ENCODE results near the gene RNF187.

Gene RNF187

DNA sequence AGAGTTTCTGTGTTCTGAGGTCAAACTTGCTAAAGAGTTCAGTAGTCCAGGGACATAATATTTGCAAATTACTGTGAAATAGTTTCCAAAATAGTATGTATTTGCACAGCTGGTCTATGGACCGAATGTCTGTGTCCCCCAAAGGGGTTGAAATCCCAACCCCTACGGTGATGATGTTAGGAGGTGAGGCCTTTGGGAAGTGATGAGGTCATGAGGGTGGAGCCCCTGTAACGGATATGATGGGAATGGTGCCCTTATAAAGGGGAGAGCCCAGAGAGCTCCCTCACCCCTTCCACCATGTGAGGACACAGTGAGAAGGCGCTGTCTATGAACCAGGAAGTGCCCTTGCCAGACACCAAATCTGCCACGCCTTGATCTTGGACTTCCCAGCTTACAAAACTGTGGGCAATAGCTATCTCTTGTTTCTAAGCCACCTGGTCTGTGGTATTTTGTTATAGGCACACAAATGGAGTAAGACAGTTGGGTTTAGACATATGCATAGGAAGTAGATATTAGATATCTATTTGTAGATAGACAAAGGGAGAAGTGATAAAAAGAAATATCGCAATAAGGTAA, 21.7 kb downstream of the RNF187 start:
- no peak for DNase-seq (ENCODE audit: low spot score)
- FAIRE-seq, result no peak

DNA sequence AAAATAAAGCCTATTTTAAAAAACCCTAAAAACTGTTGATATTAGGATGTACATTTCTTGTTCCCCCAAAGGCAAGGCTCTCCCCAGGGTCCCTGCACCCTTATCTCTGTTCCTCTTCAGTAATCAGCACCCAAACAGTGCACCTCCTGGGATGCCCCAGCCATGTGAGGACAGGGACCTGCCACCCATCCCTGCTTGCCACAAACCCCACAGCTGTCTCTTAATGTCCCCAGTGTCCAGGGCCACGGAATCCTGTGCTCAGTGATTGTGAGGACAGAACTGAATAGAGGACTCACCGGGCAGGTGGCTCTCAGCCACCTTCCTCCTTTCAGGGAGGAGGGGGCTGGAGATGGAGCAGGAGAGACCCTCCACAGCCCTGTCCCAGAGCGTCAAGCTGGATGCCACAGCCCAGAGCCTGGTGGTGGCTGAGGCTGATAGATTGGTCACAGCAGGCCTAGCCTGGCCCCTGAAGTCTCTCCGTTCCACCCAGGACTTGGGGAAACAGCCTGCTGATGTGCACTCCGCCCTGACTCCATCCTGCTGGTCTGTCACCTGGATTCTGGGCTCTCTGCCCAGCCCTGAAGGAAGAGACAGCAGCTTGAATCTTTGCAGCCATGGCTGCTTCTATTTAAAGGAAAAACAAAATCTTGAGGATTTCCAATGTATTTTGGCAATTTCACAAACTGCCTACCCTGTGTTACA, 23.1 kb downstream of the RNF187 start:
- no peak for DNase-seq (ENCODE audit: low spot score)
- no peak for FAIRE-seq

DNA sequence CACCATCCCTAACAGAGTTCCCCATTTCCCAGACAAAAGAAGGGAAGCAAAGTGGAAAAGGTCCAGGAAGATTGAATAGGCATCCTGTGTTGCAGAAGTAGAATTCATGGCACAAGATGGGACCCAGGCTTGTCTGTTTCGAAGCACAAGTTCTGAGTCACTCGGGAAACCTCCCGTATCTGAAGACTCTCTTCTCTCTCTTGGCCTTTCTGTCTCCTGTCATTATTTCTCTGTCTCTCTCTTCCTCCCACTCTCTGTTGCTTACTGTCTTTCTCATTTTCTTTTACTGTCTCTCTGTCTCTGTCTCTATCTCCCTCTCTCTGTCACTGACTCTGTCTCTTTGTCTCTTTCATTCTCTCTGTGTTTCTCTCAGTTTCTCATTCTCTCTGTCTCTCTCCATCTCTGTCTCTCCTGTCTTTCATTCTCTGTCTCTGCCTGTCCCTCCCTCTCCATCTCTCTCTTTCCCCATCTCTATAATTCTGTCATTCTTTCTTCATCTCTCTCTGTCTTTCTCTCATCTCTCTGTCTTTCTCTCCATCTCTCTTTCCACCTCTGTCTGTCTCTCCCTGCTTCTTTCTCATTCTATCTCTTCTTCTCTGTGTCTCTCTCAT, 23.7 kb downstream of the RNF187 start:
- FAIRE-seq (no peak), DNase-seq (ENCODE audit: low spot score) (no peak)

DNA sequence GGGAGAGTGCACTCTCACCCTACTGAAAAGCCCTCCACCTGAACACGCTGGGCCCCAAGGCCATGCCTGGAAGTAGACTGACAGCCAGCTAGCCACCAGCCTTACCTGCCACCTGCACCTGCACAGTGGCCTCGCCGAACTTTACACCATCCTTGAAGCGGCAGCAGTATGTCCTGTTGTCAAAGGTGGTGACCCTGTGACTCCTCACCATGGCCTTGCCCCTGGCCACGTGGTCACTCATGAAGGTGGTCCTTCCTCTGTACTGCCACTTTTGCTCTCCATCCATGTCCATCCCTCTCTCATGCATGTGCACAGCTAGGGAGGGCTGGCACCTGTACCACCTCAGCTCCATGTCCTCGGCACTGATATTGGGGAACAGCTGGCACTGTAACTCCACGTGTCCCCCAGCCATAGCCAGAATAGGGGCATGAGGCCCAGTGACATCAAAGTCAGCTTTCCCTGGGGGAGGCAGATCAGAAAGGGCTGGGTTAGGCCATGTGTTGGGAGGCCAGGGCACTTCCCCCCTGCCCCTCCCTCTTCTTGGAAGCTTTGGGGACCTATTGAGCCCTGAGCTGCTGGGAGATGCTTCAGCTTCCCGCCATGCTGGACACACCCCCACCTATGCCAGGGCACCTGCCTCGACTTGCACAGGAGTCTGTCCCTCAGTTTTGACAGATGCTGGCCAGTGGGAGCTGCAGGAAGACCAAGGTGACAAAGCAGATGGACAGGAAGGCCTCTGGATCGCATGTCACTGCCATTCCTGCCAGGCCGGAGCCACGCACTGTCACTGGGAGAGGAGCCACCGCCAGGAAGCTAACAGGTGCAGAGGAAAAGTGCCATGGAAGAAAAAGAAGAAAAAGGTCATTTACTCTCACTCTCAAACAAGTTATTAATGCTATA, 24.6 kb downstream of the RNF187 start:
- no peak for FAIRE-seq
- DNase-seq (ENCODE audit: low spot score), result no peak

DNA sequence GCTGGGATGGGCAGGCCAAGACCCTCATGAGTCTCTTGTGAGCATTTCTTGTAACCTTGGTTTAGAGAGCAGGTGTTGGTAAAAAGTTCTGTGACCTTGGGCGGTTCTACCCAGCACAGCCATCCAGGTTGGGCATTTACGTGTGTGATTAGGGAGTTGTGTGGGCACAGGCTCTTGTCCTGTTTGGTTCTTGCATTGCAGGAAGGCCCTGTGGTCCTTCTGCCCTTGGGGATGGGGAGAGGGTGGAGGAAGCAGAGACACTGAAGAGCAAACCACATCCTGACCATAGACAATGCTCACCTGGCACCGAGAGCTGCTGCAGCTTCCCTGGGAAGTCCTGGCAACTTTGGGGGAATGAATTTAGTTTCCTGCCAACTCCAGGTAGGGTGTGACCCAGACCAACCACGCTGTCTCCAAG, 25.6 kb downstream of the RNF187 start:
- DNase-seq (ENCODE audit: low spot score) (no peak), FAIRE-seq (no peak)

DNA sequence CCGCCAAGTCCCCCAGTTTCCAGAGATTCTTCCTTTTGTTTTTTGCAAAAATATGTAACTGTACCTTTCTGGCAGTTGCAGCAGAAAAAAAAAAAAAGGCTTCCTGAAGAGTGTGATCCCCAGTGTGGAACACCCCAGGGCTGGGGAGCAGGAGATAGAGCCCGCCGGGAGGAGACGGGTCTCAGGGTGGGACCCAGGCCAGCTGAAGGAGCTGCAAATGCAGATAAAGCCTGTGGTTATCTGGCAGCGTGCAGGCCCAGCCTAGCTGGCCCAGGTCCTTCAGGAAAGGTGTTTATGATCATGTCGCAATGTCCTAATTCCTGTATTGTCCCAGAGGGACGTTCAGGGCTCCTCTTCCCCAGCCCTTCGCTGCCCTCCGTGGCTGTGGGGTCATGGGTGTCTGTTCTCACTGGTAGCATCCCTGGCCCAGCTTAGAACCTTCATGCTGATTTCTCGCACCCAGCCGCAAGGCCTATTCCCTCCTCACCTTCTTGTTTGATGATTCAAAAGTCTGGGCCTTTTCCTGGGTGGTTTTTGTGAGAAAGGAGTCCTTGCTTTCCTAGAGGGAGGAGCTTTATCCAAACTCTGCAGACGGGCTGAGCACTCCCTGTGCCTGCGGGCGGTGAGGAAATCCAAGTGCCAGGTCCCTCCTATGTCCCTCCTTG, 26.2 kb downstream of the RNF187 start:
- DNase-seq (ENCODE audit: low spot score) (no peak), FAIRE-seq (no peak)

DNA sequence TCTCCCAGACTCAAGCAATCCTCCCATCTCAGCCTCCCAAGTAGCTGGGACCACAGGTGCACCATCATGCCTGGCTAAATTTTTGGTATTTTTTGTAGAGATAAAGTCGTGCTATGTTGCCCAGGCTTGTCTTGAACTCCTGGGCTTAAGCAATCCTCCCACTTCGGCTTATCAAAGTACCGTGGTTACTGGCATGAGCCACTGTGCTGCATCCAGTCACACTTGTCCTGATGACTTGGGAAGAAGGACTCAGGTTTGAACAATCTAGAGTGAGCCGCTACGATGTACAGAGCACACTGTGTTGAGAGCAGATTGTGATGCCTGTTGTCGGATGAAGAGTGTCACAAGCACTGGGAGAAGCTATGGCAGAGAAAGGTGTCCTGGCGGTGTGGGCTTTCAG, 27.2 kb downstream of the RNF187 start:
- FAIRE-seq (no peak), DNase-seq (ENCODE audit: low spot score) (no peak)

DNA sequence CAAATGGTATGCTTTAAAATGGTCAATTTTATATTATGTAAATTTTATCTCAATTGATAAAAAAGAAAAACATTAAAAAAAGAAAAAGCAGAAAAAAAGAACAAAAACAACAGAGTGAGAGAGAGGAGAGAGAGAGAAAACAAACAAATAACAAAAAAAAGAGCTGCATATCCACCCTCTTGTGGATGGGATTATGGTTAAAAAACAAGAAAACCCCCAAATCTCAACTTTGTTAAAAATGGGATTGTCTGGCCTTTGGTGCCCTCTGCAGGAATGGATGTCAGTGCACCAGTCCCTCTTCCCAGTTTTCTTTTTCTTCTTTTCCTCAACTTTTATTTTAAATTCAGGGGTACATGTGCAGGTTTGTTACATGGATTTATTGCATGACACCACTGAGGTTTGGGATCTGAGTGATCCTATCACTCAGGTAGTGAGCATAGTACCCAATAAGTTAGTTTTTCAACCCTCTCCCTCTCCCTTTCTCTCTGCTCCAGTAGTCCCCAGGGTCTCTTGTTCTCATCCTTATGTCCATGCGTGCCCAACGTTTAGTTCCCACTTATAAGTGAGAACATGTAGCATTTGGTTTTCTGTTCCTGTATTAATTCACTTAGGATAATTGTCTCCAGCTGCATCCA, 28.1 kb downstream of the RNF187 start:
- no peak for FAIRE-seq
- peak; percentile 59 for DNase-seq (ENCODE audit: low spot score)

DNA sequence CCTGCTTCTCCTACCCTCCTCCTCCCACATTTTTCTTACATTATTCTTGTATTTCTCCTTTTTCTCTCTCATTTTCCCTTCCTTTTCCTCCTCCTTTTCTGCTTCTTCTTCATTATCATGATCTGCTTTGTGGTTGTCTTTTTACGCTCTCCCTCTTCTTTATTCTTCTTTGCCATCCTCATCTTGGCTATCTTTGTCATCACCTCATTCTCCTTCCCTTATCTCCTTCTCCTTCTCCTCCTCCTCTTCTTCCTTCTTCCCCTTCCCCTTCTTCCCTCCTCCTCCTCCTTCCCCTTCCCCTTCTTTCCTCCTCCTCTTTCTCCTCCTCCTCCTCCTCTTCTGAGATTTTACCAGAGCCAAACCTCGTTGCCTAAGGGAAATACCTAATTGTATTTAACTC, 30.5 kb downstream of the RNF187 start:
- no peak for FAIRE-seq
- DNase-seq (ENCODE audit: low spot score), result no peak

DNA sequence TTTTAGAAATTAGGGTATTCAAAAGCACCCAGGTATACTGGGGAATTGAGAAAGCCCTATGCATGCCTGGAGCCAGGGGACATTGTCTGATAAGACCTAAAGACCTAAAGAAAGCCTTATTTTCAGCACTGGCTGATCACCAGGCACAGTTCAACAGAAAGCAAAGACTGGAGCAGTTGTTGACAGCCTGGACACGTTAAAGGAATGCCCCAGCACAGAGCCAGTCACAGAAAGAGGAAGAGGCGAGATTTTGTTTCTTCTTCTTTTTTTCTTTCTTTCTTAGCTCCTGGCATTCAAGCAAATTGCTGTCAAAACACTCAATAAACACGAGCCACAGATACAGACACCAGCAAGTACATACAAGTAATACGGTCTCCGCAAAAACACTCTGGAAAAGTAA, 40.4 kb downstream of the RNF187 start:
- DNase-seq (ENCODE audit: low spot score), result no peak
- FAIRE-seq, result no peak

DNA sequence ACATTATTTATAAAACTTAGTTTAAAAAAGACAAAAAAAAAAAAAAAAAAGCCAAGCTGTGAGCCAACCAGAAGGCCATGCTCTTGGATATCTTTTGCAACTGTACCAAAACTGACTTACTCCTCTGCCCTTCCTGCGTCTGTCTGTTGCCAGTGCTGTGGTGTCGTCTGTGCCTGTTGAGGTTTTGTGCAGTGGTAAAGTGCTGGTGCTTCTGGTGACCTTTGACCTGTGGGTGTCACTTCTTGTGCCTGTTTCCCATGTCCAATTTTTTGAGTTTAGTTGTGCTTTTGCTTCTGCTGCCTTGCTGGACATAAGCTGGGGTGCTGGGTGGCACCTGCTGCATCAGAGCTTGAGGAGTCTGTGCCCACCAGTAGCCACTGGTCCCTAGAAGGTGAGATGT, 41.4 kb downstream of the RNF187 start:
- FAIRE-seq (no peak), DNase-seq (ENCODE audit: low spot score) (no peak)

DNA sequence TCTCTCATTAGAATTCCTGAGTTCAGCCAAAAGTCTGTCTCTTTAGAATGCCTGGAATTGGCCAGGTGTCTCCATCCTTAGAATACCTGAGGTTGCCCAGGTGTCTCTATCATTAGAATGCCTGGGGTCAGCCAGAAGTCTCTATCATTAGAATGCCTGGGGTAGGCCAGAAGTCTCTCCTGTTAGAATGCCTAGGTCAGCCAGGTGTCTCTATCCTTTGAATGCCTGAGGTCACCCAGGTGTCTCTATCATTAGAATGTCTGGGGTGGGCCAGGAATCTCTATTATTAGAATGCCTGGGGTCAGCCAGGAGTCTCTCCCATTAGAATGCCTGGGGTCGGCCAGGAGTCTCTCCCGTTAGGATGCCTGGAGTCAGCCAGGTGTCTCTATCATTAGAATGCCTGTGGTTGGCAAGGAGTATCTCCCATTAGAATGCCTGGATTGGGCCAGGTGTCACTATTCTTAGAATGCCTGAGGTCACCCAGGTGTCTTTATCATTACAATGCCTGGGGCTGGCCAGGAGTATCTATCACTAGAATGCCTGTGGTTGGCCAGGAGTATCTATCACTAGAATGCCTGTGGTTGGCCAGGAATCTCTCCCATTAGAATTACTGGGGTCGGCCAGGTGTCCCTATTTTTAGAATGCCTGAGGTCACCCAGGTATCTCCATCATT, 43.0 kb downstream of the RNF187 start:
- FAIRE-seq, result no peak

DNA sequence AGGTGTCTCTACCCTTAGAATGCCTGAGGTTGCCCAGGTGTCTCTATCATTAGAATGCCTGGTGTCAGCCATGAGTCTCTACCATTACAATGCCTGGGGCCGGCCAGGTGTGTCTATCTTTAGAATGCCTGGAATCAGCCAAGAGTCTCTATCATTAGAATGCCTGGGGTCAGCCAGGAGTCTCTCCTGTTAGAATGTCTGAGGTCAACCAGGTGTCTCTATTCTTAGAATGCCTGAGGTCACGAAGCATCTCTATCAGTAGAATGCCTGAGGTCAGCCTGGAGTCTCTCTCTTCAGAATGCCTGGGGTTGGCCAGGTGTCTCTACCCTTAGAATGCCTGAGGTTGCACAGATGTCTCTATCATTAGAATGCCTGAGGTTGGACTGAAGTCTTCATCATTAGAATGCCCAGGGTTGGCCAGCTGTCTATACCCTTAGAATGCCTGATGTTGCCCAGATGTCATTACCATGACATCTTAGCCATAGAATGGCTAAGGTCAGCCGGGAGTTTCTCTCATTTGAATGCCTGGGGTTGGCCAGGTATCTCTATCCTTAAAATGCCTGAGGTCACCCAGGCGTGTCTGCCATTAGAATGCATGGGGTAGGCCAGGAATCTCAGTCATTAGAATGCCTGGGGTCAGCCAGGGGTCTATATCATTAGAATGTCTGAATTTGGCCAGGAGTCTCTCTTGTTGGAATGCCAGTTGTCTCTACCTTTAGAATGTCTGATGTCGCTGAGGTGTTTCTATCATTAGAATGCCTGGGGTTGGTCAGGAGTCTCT, 44.0 kb downstream of the RNF187 start:
- DNase-seq (ENCODE audit: low spot score) (no peak), FAIRE-seq (no peak)

More for the DNA sequence above, 43.0 kb downstream of the RNF187 start:
- DNase-seq (ENCODE audit: low spot score), result no peak

DNA sequence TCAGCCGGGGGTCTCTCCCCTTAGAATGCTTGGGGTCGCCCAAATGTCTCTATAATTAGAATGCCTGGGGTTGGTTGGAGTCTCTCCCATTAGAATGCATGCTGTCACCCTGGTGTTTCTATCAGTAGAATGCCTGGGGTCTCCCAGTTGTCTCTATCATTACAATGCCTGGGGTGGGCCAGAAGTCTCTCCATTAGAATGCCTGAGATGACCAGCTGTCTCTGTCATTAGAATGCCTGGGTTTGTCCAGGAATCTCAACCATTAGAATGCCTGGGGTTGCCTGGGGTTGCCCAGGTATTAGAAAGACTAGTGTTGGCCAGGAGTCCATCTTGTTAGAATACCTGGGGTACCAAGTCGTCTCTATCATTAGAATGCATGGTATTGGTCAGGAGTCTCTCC, 51.6 kb downstream of the RNF187 start:
- no peak for FAIRE-seq

DNA sequence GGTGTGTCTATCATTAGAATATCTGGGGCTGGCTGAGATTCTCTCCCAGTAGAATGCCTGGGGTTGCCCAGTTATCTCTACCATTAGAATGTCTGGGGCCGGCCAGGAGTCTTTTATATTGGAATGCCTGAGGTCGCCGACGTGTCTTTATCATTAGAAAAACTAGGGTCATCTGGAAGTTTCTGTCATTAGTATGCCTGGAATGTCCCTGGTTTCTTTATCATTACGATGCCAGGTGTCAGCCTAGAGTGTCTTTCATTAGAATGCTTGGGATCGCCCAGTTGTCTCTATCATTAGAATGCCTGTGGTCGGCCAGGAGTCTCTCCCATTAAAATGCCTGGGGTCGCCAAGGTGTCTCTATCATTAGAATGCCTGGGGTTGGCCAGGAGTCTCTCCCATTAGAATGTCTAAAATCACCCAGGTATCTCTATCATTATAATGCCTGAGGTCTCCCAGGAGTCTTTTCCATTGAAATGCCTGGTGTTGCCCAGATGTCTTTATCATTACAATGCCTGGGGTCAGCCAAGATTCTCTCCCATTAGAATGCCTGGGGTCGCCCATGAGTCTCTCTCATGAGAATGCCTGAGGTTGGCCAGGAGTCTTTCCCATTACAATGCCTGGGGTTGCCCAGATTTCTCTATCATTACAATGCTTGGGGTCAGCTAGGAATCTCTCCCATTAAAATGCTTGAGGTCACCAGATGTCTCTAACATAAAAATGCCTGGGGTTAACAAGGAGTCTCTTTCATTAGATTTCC, 53.2 kb downstream of the RNF187 start:
- no peak for FAIRE-seq
- DNase-seq (ENCODE audit: low spot score), result no peak

More for the DNA sequence above, 51.6 kb downstream of the RNF187 start:
- no peak for DNase-seq (ENCODE audit: low spot score)

DNA sequence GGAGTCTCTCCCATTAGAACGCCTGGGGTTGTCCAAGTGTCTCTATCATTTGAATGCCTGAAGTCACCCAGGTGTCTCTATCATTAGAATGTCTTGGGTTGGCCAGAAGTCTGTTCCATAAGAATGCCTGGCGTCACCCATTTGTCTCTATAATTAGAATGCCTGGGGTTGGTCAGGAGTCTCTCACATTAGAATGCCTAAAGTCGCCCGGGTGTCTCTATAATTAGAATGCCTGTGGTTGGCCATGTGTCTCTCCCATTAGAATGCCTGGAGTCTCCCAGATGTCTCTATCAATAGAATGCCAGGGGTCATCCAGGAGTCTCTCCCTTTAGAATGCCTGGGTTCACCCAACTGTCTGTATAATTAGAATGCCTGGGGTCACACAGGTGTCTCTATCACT, 54.5 kb downstream of the RNF187 start:
- no peak for FAIRE-seq

DNA sequence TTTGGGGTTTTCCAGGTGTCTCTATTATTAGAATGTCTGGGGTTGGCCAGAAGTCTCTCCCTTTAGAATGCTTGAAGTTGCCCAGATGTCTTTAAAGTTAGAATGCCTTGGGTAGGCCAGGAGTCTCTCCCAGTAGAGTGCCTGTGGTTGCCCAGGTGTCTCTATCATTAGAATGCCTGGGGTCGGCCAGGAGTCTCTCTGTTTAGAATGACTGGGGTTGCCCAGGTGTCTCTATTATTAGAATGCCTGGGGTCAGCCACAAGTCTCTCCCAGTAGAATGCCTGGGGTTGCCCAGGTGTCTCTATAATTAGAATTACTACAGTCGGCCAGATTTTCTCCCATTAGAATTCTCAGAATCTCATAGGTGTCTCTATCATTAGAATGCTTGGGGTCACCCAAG, 55.2 kb downstream of the RNF187 start:
- no peak for DNase-seq (ENCODE audit: low spot score)
- no peak for FAIRE-seq

More for the DNA sequence above, 54.5 kb downstream of the RNF187 start:
- no peak for DNase-seq (ENCODE audit: low spot score)

DNA sequence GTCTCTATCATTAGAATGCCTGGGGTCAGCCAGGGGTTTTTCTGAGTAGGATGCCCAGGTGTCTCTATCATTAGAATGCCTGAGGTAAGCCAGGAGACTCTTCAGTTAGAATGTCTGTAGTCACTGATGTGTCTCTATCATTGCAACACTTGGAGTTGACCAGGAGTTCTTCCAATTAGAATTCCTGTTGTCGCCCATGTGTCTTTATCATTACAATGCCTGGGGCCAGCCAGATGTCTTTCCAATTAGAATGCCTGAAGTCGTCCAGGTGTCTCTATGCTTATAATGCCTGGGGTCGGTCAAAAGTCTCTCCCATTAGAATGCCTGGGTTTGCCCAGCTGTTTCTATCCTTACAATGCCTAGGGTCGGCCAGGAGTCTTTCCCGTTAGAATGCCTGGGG, 55.8 kb downstream of the RNF187 start:
- FAIRE-seq, result no peak
- no peak for DNase-seq (ENCODE audit: low spot score)

DNA sequence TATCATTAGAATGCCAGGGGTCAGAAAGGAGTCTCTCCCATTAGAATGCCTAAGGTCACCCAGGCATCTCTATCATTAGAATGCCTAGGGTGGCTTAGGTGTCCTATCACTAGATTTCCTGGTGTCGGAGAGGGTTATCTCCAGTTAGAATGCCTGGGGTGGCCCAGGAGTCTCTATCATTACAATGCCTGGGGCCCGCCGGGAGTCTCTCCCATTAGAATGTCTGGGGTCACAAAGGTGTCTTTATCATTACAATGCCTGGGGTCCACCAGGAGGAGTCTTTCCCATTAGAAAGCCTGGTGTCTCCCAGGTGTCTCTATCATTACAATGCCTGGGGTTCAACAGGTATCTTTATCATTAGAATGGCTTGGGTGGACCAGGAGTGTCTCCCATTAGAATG, 56.2 kb downstream of the RNF187 start:
- DNase-seq (ENCODE audit: low spot score) (no peak), FAIRE-seq (no peak)
